Stimulated activated naive B cell treated with anti-CD40 and anti-IgM and Interleukin-4, amounts not matched to agents 10 μg/mL and 1 μg/mL and 100 μg/mL, for 72 hours (primary cell): ENCODE measurements around the gene B4GALNT4.
"Not testable (repeated sequence)": the region's sequence is repeated elsewhere in the genome, so short reads cannot be mapped to it uniquely, and the experiment has no call there.

Experiments used
- ATAC-seq, 2 donors: fragments of 150-1000 bp; cut with Tn5 transposase; replicated peaks; 2 replicates each; pipeline ENCODE4 v1.10.0; 2021; ENCODE audit warnings: moderate library complexity in 1 of 2
- DNase-seq: peaks from one replicate; pipeline ENCODE4 v3.0.0; 2021
- H3K27ac Mint-ChIP-seq: one replicate; pipeline ENCODE4 v1.8.0; 2022; ENCODE audit warnings: mild to moderate bottlenecking, mixed read lengths
- H3K27me3 Mint-ChIP-seq, 2 donors: one replicate each; pipeline ENCODE4 v1.8.0; 2022; ENCODE audit warnings: mixed read lengths in 2 of 2
- H3K36me3 Mint-ChIP-seq, 2 donors: one replicate each; pipeline ENCODE4 v1.8.0; 2022; ENCODE audit warnings: mixed read lengths in 2 of 2, mild to moderate bottlenecking in 1 of 2
- H3K4me1 Mint-ChIP-seq, 2 donors: one replicate each; pipeline ENCODE4 v1.8.0; 2022; ENCODE audit warnings: mixed read lengths in 2 of 2, mild to moderate bottlenecking in 1 of 2
- H3K4me3 Mint-ChIP-seq, 2 donors: one replicate each; pipeline ENCODE4 v1.8.0; 2022; ENCODE audit warnings: mild to moderate bottlenecking in 2 of 2, mixed read lengths in 2 of 2, moderate library complexity in 1 of 2
- H3K9me3 Mint-ChIP-seq, 2 donors: one replicate each; pipeline ENCODE4 v1.8.0; 2022; ENCODE audit warnings: mixed read lengths in 2 of 2, mild to moderate bottlenecking in 1 of 2

Gene B4GALNT4

DNA sequence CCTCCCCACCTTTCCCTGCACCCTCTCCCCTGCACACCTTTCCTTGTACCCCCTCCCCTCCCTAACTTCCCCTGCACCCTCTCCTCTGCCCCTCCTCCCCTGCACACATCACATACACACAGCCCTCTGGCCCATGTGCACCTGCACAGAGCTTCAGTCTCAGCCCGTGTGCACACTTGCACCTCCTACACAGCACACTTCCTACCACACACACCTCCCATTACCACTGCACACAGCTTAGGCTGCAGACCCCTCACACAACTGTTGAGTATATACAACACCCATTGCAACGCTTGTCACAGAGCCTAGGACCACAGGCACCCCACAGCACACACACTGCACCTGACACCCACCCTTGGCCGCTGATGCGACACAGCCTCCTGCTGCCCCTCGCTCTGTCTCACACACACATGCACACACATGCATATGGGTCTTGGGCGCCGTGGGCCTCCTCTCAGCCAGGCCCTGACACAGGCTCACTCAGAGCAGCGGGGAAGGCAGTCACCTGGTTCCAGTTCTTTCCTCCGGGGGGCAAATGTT, 45.1 kb downstream of the B4GALNT4 start:
- Mint-ChIP-seq H3K4me1 (peaks cover 27 to 36% of the 10 kb centered on the region in 2 donors), H3K36me3 (no peaks in the 10 kb centered on the region), H3K4me3 (peak overlapping the region; percentile 67 to 82), H3K27me3 (peaks cover 0 to 16% of the 10 kb centered on the region in 2 donors), H3K9me3 (no peaks in the 10 kb centered on the region), H3K27ac (no peak overlapping the region)
- ATAC-seq (peak; percentile 42 to 47), DNase-seq (no peak)

DNA sequence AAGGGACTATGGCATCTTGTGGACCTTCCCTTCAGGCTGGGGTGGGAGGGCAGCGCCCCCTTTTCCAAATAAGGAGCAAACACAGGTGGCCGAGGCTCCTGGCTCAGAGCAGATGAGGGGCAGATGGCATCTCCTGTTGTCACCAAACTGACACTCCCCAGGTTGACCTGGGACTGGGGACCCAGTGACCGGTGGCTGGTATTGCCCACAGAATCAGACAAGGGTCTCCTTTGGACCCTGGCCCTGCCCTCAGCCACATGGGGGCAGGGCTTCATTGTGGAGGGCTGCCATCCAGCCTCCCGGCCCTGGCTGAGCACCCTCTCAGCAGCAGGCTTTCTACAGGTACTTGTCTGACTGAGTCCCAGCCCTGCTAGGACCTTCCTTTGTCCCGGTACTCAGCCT, 46.3 kb downstream of the B4GALNT4 start:
- DNase-seq (no peak), ATAC-seq (no peak)
- H3K4me3 Mint-ChIP-seq = peak overlapping the region in 1 of 2 donors; percentile 67
- no peaks in the 10 kb centered on the region for H3K9me3 Mint-ChIP-seq
- H3K4me1 Mint-ChIP-seq = peaks cover 27 to 36% of the 10 kb centered on the region in 2 donors
- no peaks in the 10 kb centered on the region for H3K36me3 Mint-ChIP-seq
- peak overlapping the region; percentile 42 for H3K27ac Mint-ChIP-seq
- H3K27me3 Mint-ChIP-seq = peaks cover 0 to 16% of the 10 kb centered on the region in 2 donors

DNA sequence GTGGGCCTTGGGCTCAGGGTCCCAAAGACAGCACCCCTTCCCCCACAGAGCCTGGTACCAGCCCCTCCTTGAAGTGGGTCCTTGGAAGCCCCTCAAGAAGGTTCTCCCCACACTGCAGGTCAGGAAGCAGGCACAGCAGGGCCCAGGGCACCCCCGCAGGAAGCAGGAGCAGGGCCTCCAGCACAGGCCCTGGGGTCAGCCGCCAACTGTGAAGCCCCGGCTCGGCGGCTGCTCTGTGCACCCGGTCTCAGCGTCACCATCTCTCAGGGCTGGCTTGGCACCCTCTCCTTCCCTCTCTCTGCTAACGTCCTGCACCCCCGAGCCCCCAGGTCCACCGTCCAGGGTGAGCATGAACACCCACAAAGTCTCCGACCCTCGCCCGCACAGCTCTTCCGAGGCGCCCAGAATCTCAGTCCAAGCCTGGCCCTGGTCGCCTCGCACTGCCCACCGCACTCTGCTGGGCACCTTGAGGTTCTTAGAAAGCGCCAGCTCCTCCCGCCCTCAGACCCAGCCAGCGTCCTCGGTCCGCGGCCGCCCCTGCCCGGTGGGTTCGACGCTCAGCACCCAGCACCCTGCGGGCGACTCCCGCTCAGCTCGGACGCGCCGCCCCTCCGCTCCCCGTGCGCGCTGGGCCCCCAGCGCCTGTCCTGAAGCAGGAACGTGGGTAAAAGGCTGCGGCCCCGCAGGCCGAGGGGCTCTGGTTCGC, 46.9 kb downstream of the B4GALNT4 start:
- DNase-seq (no peak), ATAC-seq (peak; percentile 2 to 6)
- Mint-ChIP-seq H3K36me3 (no peaks in the 10 kb centered on the region), H3K4me3 (peak overlapping the region; percentile 30 to 54), H3K4me1 (peaks cover 27 to 36% of the 10 kb centered on the region in 2 donors), H3K9me3 (no peaks in the 10 kb centered on the region), H3K27ac (peak overlapping the region; percentile 42), H3K27me3 (peaks cover 0 to 16% of the 10 kb centered on the region in 2 donors)

DNA sequence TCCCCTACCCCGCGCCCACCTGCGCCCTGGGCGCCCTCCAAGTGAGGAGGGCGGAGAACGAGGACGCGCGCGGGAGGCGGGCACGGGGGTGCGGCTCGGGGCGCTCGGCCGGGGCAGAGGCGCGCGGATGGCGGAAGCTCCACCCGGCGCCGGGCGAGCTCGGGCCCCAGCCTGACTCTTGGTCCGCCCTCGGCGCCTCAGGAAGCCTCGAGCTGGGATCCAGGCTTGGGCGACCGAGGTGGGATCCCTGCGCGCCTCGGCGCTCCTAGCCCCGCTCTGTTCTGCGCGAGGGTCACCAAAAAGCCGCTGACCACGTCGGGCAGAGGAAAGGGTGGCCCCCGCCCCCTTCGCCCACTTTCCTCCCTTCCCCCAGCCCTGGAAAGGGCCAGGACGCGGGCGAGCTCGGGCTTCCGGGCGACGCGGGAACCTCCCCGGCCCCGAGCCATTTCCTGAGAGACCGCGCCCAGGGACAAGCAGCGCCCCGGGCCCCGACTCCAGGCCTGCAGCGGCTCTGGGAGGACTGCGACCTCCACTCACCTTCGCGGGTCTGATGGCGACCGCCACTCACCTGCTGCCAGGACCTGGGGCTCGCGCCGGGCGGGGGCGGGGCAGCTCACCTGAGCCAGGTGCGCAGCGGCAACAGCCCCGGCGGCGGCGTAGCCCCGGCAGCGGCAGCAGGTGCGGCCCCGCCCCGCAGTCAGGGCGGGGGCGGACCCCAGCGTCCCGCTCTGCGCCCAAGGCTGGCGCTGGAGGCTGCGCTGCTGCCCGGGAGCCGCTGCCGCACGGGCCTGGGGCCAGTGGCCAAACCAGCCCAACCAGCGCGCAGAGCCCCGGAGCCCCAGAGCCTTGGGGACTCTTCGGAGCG, 47.7 kb downstream of the B4GALNT4 start:
- no peaks in the 10 kb centered on the region for H3K9me3 Mint-ChIP-seq
- no peak overlapping the region for H3K27ac Mint-ChIP-seq
- peaks cover 0 to 16% of the 10 kb centered on the region in 2 donors for H3K27me3 Mint-ChIP-seq
- ATAC-seq = peak; percentile 45 to 51
- peaks cover 27 to 36% of the 10 kb centered on the region in 2 donors for H3K4me1 Mint-ChIP-seq
- peak overlapping the region; percentile 36 to 75 for H3K4me3 Mint-ChIP-seq
- DNase-seq = no peak
- no peaks in the 10 kb centered on the region for H3K36me3 Mint-ChIP-seq

DNA sequence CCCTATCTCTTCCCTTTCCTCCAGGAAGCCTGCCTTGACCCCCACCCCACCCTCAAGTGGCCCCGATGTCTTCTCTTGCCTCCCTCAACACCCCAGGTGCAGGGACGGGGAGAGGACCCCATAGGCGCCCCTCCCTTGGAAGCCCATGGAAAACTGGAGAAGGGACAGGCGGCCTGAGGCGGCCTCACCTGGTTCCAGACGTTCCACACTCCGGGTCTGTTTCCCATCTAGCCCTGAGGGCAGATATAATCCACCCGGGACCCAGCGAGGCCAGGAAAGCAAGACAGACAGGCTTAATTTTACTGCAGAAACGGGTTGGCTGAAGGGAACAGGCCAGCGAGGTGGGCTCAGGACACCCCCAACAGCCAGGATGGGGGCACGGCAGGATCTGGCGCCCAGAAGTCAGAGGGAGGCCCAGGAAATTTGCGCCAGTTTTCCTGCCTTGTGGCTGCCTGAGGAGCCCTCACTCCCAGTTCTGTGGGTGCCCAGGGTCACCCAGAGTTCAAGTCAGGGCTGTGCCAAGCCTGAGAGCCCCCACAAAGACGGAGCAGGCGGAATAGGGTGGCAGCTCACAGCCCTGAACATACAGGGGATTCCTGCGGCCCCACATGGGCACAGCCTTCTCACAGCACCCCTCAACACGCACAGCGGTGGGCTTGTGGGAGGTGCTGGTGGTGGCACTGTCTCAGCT, 48.5 kb downstream of the B4GALNT4 start:
- no peak for DNase-seq
- H3K27me3 Mint-ChIP-seq = peaks cover 0 to 16% of the 10 kb centered on the region in 2 donors
- no peaks in the 10 kb centered on the region for H3K9me3 Mint-ChIP-seq
- H3K36me3 Mint-ChIP-seq = no peaks in the 10 kb centered on the region
- no peak overlapping the region for H3K27ac Mint-ChIP-seq
- H3K4me3 Mint-ChIP-seq = peak overlapping the region; percentile 66 to 69
- H3K4me1 Mint-ChIP-seq = peaks cover 27 to 36% of the 10 kb centered on the region in 2 donors
- ATAC-seq = no peak

DNA sequence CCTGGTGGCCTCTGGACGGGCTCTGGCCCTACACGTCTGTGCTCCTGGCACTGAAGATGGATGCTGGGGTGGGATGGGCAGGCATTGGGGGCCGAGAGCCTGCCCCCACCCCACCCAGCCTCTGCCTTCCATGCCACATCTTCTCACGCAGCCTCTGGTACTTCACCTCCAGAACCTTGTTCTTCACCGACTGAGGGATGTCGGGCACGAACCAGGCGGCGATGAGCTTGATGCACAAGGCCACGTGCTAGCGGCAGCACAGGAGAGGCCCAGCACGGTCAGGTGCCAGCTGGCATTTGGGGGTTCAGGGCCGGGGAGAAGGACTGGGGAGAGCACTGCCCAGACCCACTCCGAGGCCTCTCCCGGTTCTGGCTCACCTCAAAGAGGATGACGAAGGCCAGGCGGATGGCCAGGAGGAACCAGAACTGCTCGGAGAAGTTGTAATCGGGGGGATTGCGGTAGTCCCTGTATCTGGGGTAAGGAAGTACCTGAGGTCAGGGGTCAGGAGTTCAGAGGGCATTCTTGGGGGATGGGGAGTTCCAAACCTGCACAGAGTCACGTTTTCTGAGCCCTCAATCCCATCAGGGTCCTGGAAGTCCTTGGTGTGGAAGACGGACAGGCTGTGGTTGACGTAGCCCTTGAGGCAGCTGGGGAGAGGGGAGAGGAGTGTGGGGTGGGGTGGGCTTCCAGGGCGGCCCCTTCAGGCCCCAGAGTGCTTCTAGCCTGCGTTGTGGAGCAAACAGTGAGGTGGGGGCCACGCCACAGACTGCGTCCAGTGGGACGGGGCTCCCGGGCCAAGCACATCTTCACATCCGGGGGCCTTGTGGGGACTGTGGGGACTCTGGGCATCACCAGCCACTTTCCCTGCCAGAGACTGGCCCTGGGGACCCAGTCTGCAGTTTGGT, 49.3 kb downstream of the B4GALNT4 start:
- DNase-seq (no peak), ATAC-seq (no peak)
- Mint-ChIP-seq H3K9me3 (no peaks in the 10 kb centered on the region), H3K4me3 (no peak overlapping the region), H3K36me3 (no peaks in the 10 kb centered on the region), H3K4me1 (peaks cover 22 to 31% of the 10 kb centered on the region in 2 donors), H3K27ac (no peak overlapping the region), H3K27me3 (peaks cover 0 to 16% of the 10 kb centered on the region in 2 donors)

DNA sequence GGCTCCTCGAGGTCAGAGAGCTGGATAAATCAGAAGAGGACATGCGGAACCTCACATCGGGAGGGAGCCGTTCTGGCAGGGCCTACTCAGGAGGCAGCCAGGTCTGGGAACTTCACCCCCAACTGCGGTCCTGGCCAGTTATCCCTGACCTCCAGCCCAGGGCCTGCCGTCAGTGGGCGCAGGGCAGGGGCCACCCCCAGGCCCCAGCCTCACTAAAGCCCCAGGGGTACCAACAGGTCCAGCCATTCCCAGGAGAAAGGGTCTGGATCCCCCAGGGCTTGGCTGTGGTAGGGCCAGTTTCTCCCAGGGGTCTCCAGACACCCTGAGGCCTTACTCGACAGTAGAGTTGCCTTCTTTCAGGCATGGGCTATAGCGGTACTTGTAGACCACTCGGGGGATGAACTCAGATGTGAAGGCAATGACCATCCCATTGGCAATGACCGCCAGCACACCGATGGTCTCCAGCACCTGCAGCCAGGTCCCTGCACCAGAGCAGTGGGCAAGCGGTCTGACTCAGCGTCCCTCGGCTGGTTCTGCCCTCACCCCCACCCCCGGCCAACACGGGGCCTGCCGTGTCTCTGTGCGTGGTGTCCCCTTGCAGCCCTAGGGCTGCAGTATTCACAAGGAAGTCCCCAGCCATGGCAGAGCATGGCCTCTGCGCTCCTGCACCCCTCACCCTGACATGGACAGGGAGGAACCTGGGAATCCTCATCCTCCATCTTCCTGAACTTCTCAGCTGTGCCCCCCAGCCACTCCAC, 50.1 kb downstream of the B4GALNT4 start:
- Mint-ChIP-seq H3K9me3 (peaks cover under 1 to 2% of the 10 kb centered on the region in 2 donors), H3K36me3 (peaks cover 2 to 6% of the 10 kb centered on the region in 2 donors), H3K27me3 (peaks cover 2 to 18% of the 10 kb centered on the region in 2 donors), H3K4me1 (peaks cover 20 to 25% of the 10 kb centered on the region in 2 donors), H3K4me3 (no peak overlapping the region), H3K27ac (no peak overlapping the region)
- DNase-seq (no peak), ATAC-seq (no peak)

DNA sequence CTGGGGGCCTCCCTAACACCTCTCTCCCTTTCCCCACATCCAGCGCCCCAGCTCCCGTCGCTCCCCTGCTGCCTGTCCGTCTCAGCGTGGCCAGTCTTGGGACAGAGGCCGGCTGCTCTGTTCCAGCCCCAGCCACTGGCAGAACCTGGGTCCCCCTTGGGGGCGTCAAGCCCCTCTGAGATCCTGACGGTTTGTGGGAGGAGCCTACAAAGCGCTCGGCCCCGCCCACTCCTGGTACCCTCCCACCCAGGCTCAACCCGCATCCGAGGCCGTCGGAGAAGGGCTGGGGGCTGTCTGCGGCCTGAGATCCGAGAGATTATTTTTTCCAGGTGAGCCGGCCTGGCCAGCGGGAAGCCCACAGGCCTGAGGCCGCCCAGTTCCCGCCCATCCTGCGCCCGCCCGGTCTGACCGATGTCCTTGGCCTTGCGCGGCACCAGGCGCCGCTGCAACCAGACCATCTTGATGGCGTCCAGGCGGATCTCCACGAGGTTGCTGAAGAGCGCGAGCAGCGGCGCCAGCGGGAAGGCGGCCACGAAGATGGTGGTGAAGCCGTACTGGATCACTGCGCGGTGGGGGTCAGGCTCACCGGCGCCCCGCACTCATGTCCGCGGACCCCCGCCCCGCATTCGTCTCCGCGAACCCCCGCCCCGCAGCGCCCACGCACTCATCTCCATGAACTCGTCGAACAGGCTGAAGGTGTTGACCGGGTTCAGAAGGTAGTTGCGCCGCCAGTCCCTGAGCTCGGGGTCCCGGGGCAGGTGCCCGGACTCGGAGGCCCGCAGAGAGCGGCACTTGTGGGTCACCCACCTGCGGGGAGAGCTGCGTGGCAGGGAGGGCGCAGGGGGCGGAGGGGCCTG, 51.0 kb downstream of the B4GALNT4 start:
- ATAC-seq (no peak), DNase-seq (no peak)
- peaks cover 6% of the 10 kb centered on the region in 2 donors for H3K9me3 Mint-ChIP-seq
- no peak overlapping the region for H3K4me3 Mint-ChIP-seq
- H3K27ac Mint-ChIP-seq = no peak overlapping the region
- peaks cover 5 to 27% of the 10 kb centered on the region in 2 donors for H3K27me3 Mint-ChIP-seq
- peaks cover 11 to 17% of the 10 kb centered on the region in 2 donors for H3K4me1 Mint-ChIP-seq
- H3K36me3 Mint-ChIP-seq = peaks cover 8 to 14% of the 10 kb centered on the region in 2 donors

DNA sequence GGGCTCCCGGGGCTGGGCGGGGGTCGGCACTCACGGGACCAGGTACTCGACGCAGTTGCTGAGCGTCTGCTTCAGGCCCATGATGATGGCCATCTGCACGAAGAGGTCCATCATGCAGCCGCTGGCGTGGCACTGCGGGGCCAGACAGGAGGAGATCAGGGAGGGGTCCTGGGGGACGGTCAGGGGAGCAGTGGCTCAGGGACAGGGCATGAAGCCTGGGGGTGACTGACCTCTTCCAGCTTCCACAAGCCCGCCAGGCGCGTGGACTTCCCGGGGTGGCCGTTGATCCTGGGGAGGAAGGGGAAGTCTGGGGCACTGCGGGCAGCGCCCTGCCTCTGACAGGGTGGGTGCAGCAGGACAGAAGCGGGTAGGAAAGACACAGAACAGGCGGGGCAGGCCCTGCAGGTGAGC, 51.6 kb downstream of the B4GALNT4 start:
- ATAC-seq (no peak), DNase-seq (no peak)
- peaks cover 8 to 10% of the 10 kb centered on the region in 2 donors for H3K4me1 Mint-ChIP-seq
- H3K27ac Mint-ChIP-seq = no peak overlapping the region
- H3K36me3 Mint-ChIP-seq = peaks cover 8 to 16% of the 10 kb centered on the region in 2 donors
- no peak overlapping the region for H3K4me3 Mint-ChIP-seq
- peaks cover 5 to 28% of the 10 kb centered on the region in 2 donors for H3K27me3 Mint-ChIP-seq
- peaks cover 6 to 7% of the 10 kb centered on the region in 2 donors for H3K9me3 Mint-ChIP-seq

DNA sequence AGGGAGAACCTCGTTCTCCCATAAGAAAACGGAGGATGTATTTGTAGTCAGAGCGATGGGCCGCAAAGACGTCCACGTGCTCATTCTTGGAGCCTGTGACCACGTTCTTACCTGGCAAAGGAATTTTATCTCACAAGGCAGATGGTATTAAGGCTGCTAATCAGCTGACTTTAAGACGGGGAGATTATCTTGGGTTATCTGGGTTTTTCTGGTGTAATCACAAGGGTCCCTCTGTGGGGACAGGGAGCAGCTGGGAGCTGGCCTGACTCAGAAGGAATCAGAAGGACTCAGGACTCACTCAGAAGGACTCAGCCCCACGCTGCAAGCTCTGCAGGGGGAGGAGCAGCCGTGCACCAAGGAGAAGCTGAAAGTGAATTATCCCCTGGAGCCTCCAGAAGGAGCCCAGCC, 53.0 kb downstream of the B4GALNT4 start:
- Mint-ChIP-seq H3K27ac (no peak overlapping the region), H3K36me3 (peaks cover 8 to 16% of the 10 kb centered on the region in 2 donors), H3K4me3 (no peak overlapping the region), H3K9me3 (peaks cover 6 to 7% of the 10 kb centered on the region in 2 donors), H3K4me1 (peaks cover 3 to 5% of the 10 kb centered on the region in 2 donors), H3K27me3 (peaks cover 5 to 28% of the 10 kb centered on the region in 2 donors)
- no peak for ATAC-seq
- no peak for DNase-seq

DNA sequence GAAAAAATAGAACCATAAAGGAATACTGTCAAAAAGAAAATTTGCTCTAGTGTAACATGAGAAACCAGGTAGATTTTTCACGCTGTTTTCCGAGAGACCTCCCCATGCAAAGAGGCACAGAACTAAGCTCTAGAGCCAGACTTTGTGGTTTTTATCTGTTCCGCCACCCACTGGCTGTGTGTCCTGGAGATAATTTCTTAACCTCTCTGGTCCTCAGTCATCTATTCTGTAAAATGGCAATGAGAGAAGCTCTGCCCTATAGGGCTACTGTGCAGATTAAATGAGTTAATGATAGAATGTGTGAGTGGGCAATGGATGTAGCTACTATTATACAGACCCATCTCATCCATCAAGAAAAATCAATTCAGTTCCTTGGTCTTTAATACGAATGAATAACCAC, 54.9 kb downstream of the B4GALNT4 start:
- no peak overlapping the region for H3K27ac Mint-ChIP-seq

DNA sequence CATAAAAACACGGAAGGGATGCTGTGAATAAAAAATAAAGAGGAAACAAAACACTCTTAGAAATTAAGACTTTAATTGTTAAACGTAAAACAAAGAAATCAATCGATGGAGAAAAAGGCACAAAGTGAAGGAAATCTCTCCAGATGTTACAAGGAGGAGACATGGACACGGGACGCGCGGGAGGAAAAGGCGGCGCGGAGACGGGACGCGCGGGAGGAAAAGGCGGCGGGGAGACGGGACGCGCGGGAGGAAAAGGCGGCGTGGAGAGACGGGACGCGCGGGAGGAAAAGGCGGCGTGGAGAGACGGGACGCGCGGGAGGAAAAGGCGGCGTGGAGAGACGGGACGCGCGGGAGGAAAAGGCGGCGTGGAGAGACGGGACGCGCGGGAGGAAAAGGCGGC, 55.5 kb downstream of the B4GALNT4 start:
- not testable (repeated sequence) for H3K9me3 Mint-ChIP-seq, H3K4me3 Mint-ChIP-seq, H3K27ac Mint-ChIP-seq, H3K4me1 Mint-ChIP-seq, DNase-seq, ATAC-seq
- Mint-ChIP-seq H3K27me3 (peaks cover 5 to 12% of the 10 kb centered on the region in 2 donors), H3K36me3 (peaks cover 18 to 29% of the 10 kb centered on the region in 2 donors)

More for the DNA sequence above, 54.9 kb downstream of the B4GALNT4 start:
- Mint-ChIP-seq H3K4me3 (no peak overlapping the region), H3K4me1 (no peaks in the 10 kb centered on the region), H3K27me3 (peaks cover 5 to 12% of the 10 kb centered on the region in 2 donors), H3K9me3 (peaks cover 6 to 7% of the 10 kb centered on the region in 2 donors), H3K36me3 (peaks cover 14 to 26% of the 10 kb centered on the region in 2 donors)
- DNase-seq = no peak
- ATAC-seq = no peak
